K562 (cell line): ENCODE data around the gene GULP1. TPM values are rescaled to one million over a fixed set of nuclear protein-coding genes. Genes with fewer than 3 reads are reported as not detected.

Experiments
- ATAC-seq: fragments of 200-7000 bp; cut with Tn5 transposase; 3 replicates; pipeline ENCODE4 v1.9.1; 2020; ENCODE audit warnings: moderate library complexity
- BruUV-seq: library from RNA; stranded (reverse); fragments of 400-500 nt; replicated peaks from 2 replicates; lab custom pipeline; 2021; lab: Mats Ljungman, UMichigan
- CTCF ChIA-PET: fragments of 300-600 bp; formaldehyde crosslinking; extraction: SDS; loops from one replicate; lab custom pipeline; 2021; ENCODE audit warnings: low intra/inter-chr PET ratio; lab: Yijun Ruan, JAX
- POLR2A ChIA-PET: fragments of 300-600, 350-650 bp; sonication (Branson Sonifier 250); formaldehyde crosslinking; extraction: SDS; loops from one replicate; lab custom pipeline; 2021; ENCODE audit warnings: antibody characterized with exemption, inconsistent platforms; lab: Yijun Ruan, JAX
- DNase-seq, 4 experiments: peaks; one replicate each; pipeline versions ENCODE4 v3.0.0 to v3.0.0-alpha.2; 2011 to 2018; ENCODE audit warnings: low spot score in 3 of 4, mixed read lengths in 3 of 4; ENCODE audit errors: extremely low read depth in 1 of 4
- FAIRE-seq: peaks from 2 replicates; lab custom pipeline; 2011; peaks lifted over from hg19 to GRCh38; lab: Jason Lieb, UNC
- H2AFZ ChIP-seq: 2 replicates; pipeline ENCODE4 v1.6.0; 2011; ENCODE audit warnings: low read depth, low read length, control low read depth, inconsistent platforms
- H3K27ac ChIP-seq: fragments of 200-600 bp; 3 replicates; pipeline ENCODE4 v1.8.0; 2011; ENCODE audit warnings: low read depth, mild to moderate bottlenecking, control low read depth, inconsistent platforms, low read length, moderate library complexity, mixed read lengths; ENCODE audit errors: extremely low read depth
- H3K27me3 ChIP-seq, 2 experiments: fragments of 300-600 bp in 1 of 2; 2 replicates in 1 of 2; 3 replicates in 1 of 2; pipeline versions ENCODE4 v1.6.0 to v1.8.0; 2011; ENCODE audit warnings: inconsistent platforms in 2 of 2, low read length in 2 of 2, mild to moderate bottlenecking in 1 of 2, mixed read lengths in 1 of 2, moderate library complexity in 1 of 2; ENCODE audit not compliant: control insufficient read depth in 2 of 2, insufficient read depth in 2 of 2
- H3K36me3 ChIP-seq: fragments of 300-600 bp; 3 replicates; pipeline ENCODE4 v1.8.0; 2011; ENCODE audit warnings: mild to moderate bottlenecking, low read length, inconsistent platforms; ENCODE audit not compliant: control insufficient read depth, insufficient read depth
- H3K4me1 ChIP-seq, 2 experiments: fragments of 200-600 bp in 1 of 2; replicated peaks in 1 of 2; 2 replicates in 1 of 2; 3 replicates in 1 of 2; pipeline versions ENCODE4 v1.5.1 to v1.8.0; 2011; ENCODE audit warnings: inconsistent platforms in 2 of 2, low read length in 2 of 2, mild to moderate bottlenecking in 1 of 2, mixed read lengths in 1 of 2, moderate library complexity in 1 of 2; ENCODE audit not compliant: control insufficient read depth in 2 of 2, insufficient read depth in 2 of 2
- H3K4me2 ChIP-seq: 2 replicates; pipeline ENCODE4 v1.6.1; 2011; ENCODE audit warnings: low read length, control low read depth, inconsistent platforms, mixed read lengths; ENCODE audit not compliant: insufficient read depth
- H3K4me3 ChIP-seq: fragments of 200-600 bp; sonication (generic), shearing (Covaris generic); 2 replicates; pipeline ENCODE4 v1.5.1; 2016; ENCODE audit warnings: control low read depth, inconsistent platforms
- H3K79me2 ChIP-seq: fragments of 200-600 bp; 3 replicates; pipeline ENCODE4 v1.8.0; 2011; ENCODE audit warnings: low read length, inconsistent platforms; ENCODE audit not compliant: control insufficient read depth, insufficient read depth
- H3K9ac ChIP-seq, 2 experiments: 2 replicates each; pipeline versions ENCODE4 v1.6.0 to v1.6.1; 2011; ENCODE audit warnings: low read depth in 2 of 2, low read length in 2 of 2, control low read depth in 1 of 2, inconsistent platforms in 1 of 2, mild to moderate bottlenecking in 1 of 2, mixed read lengths in 1 of 2; ENCODE audit not compliant: insufficient read depth in 1 of 2
- H3K9me1 ChIP-seq: one replicate; pipeline ENCODE4 v1.6.0; 2011; ENCODE audit warnings: inconsistent platforms, mild to moderate bottlenecking, low read length, moderate library complexity; ENCODE audit not compliant: control insufficient read depth, insufficient read depth
- H3K9me3 ChIP-seq: replicated peaks from 2 replicates; pipeline ENCODE4 v1.5.1; 2011; ENCODE audit warnings: low read depth, low read length, inconsistent platforms; ENCODE audit not compliant: control insufficient read depth, insufficient read depth
- H4K20me1 ChIP-seq: replicated peaks from 2 replicates; pipeline ENCODE4 v1.6.1; 2011; ENCODE audit warnings: low read length, inconsistent platforms, mixed read lengths; ENCODE audit not compliant: control insufficient read depth, insufficient read depth
- CAMTA2 ChIP-seq: fragments of 250-450 bp; sonication (Bioruptor Pico); conservative IDR thresholded peaks from 2 replicates; pipeline ENCODE4 v1.5.1; 2022
- CREBBP ChIP-seq: IDR thresholded peaks from one replicate; pipeline ENCODE4 v1.6.1; 2012; ENCODE audit warnings: low read depth, mild to moderate bottlenecking, control low read depth, inconsistent platforms, low read length
- FOXP1 ChIP-seq: sonication (generic); formaldehyde crosslinking; IDR thresholded peaks from 2 replicates; pipeline ENCODE4 v1.8.0; 2022; ENCODE audit warnings: mild to moderate bottlenecking, missing genetic modification reagents
- MEF2A ChIP-seq: IDR thresholded peaks from 2 replicates; pipeline ENCODE4 v1.6.1; 2011; ENCODE audit warnings: low read depth, mild to moderate bottlenecking, low read length, moderate library complexity; ENCODE audit not compliant: control insufficient read depth
- MEF2D ChIP-seq: conservative IDR thresholded peaks from 2 replicates; pipeline ENCODE4 v1.6.1; 2016; ENCODE audit warnings: low read depth, missing genetic modification characterization, missing compliant biosample characterization
- OTX1 ChIP-seq: fragments of 450-650 bp; formaldehyde crosslinking; IDR thresholded peaks from 2 replicates; pipeline ENCODE4 v1.4.0; 2022; ENCODE audit warnings: mild to moderate bottlenecking
- POLR2AphosphoS5 ChIP-seq: IDR thresholded peaks from 2 replicates; pipeline ENCODE4 v1.6.1; 2011; ENCODE audit warnings: mild to moderate bottlenecking, low read depth, low read length, moderate library complexity; ENCODE audit not compliant: control insufficient read depth, insufficient read depth
- PPARD ChIP-seq: fragments of 250-450 bp; sonication (Bioruptor Pico); IDR thresholded peaks from 2 replicates; pipeline ENCODE4 v1.8.0; 2022; ENCODE audit warnings: inconsistent platforms, mild to moderate bottlenecking, moderate library complexity
- SNRNP70 ChIP-seq: fragments of 200-400 bp; formaldehyde crosslinking; optimal IDR thresholded peaks from 2 replicates; pipeline ENCODE3; 2017; ENCODE audit warnings: low read depth, low read length
- ZNF143 ChIP-seq: sonication (generic); formaldehyde crosslinking; IDR thresholded peaks from 2 replicates; pipeline ENCODE4 v1.9.0; 2022; ENCODE audit warnings: mild to moderate bottlenecking, missing genetic modification reagents
- ZNF175 ChIP-seq: fragments of 200-800 bp; sonication (Bioruptor generic); IDR thresholded peaks from 2 replicates; pipeline ENCODE4 v1.6.1; 2016; ENCODE audit warnings: low read depth, mild to moderate bottlenecking, missing genetic modification characterization, missing compliant biosample characterization
- ZNF224 ChIP-seq: sonication (generic); formaldehyde crosslinking; IDR thresholded peaks from 2 replicates; pipeline ENCODE4 v1.8.0; 2022; ENCODE audit warnings: mild to moderate bottlenecking, missing genetic modification reagents
- in situ Hi-C: fragments of 300-500 bp; cut with MboI; formaldehyde crosslinking; loops from 4 replicates; pipeline ENCODE4 v1.15.0; 2018; ENCODE audit warnings: inconsistent platforms, mixed read lengths
- intact Hi-C: fragments of 100-400 bp; cut with micrococcal nuclease; formaldehyde crosslinking; loops from 2 replicates; pipeline ENCODE4 v1.14.2; 2022
- polyA plus RNA-seq, 8 experiments: library from polyadenylated mRNA; depleted of rRNA in 4 of 8; stranded (reverse) in 5 of 8; unstranded in 3 of 8; fragments of >200 nt; fragmentation: Nextera tagmentation in 2 of 8; fragmentation: Illumina TruSeq in 1 of 8; extraction: Ambion mirVana in 2 of 8; extraction: Trizol in 1 of 8; gene quantifications; 2 replicates each; pipeline versions ENCODE4 v1.2.1 to v1.2.3, GENCODE V29; 2011 to 2014; ENCODE audit warnings: inconsistent platforms in 1 of 8, missing spikeins in 1 of 8
- total RNA-seq, 7 experiments: library from RNA; depleted of rRNA in 6 of 7; stranded (reverse); fragments of >200 nt in 6 of 7; fragmentation: Illumina TruSeq in 2 of 7; extraction: Trizol in 2 of 7; gene quantifications; 2 replicates each; pipeline versions ENCODE4 v1.2.1 to v1.2.3, GENCODE V29; 2011 to 2021; ENCODE audit warnings: low replicate concordance in 1 of 7
- TF ChIP-seq, protein P1 (sequence below), 2 experiments: fragments of 200-800 bp in 1 of 2; sonication (Bioruptor generic) in 1 of 2; sonication (generic) in 1 of 2; formaldehyde crosslinking in 1 of 2; IDR thresholded peaks in 1 of 2; conservative IDR thresholded peaks in 1 of 2; 2 replicates each; pipeline versions ENCODE4 v1.5.0 to v1.6.1; 2016 to 2020; ENCODE audit warnings: missing compliant biosample characterization in 1 of 2, missing genetic modification characterization in 1 of 2, missing genetic modification reagents in 1 of 2
- TF ChIP-seq, protein P2 (sequence below): fragments of 450-650 bp; IDR thresholded peaks from 2 replicates; pipeline ENCODE4 v1.7.1; 2018; ENCODE audit warnings: mild to moderate bottlenecking, low read depth; ENCODE audit not compliant: partially characterized antibody
- TF ChIP-seq, protein P3 (sequence below): sonication (generic); formaldehyde crosslinking; IDR thresholded peaks from 2 replicates; pipeline ENCODE4 v1.8.1; 2023; ENCODE audit warnings: mild to moderate bottlenecking, missing genetic modification reagents

GULP1 gene
- total and polyA plus RNA-seq, 9 of the 15 experiments (the other 6 are each of a cell fraction or from before 2014, with no cell fraction given) = 8.5 to 25.3 (median 19.5) TPM

DNA sequence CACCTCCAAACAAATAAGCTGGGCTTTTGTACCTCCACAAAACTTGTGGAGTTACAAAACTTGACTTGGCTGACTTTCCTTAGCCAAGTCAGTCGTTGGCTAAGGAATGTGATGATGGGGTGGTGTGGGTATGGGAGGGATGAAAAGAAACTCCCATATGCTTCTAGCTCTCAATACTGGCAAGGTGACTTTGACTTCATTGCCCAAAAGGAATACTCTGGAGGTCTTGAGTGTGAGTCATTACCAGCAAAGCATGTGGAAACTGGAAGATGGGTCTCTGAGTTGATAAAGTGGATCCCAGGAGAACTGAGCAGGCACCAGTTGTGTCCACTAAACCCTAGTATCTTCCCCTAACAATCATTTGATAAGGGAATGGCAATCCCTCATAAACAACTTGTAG, 226.7 kb downstream of the GULP1 start (continued):
- TF ChIP-seq, protein P1, sequence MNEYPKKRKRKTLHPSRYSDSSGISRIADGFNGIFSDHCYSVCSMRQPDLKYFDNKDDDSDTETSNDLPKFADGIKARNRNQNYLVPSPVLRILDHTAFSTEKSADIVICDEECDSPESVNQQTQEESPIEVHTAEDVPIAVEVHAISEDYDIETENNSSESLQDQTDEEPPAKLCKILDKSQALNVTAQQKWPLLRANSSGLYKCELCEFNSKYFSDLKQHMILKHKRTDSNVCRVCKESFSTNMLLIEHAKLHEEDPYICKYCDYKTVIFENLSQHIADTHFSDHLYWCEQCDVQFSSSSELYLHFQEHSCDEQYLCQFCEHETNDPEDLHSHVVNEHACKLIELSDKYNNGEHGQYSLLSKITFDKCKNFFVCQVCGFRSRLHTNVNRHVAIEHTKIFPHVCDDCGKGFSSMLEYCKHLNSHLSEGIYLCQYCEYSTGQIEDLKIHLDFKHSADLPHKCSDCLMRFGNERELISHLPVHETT (CRISPR knock-in tag; conservative IDR thresholded peaks at IDR 0.05 in 1 of 2, IDR thresholded peaks at IDR 0.05 in 1 of 2) = no peak
- TF ChIP-seq CREBBP = no peak
- no peak for TF ChIP-seq ZNF175 (CRISPR knock-in tag)
- TF ChIP-seq SNRNP70 = no peak

DNA sequence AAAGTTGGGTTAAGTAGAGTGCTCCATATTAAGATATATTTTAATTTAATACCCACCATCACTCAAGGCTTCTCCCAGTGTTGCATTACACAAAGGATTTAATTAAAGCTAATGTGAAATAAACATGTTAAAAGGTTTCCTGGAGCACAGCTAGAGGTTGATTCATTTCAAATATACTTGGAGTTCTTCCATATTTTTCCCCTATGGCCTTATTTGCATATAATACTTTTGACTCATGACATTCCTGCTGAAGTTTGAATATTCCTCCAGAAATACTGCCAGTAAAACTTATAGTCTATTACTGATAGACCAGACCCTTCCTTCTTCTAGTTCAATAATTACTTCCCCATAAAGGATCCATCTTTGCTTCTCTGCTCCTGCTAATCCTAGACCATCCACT, 227.5 kb downstream of the GULP1 start:
- Histone ChIP-seq H3K4me3 (no peak overlapping the region), H3K9me3 (no peaks in the 10 kb centered on the region; the same call in 1 of the 2 replicates), H3K4me2 (no peak overlapping the region), H4K20me1 (no peaks in the 10 kb centered on the region), H3K27me3 (no peaks in the 10 kb centered on the region), H3K9ac (no peak overlapping the region), H2AFZ (no peak overlapping the region), H3K27ac (no peak overlapping the region), H3K9me1 (no peaks in the 10 kb centered on the region), H3K79me2 (no peaks in the 10 kb centered on the region), H3K36me3 (no peaks in the 10 kb centered on the region), H3K4me1 (no peaks in the 10 kb centered on the region)
- intact Hi-C loops = loop anchor here (10.0 kb wide), 2 partner anchors 674 to 934 kb away; no protein-coding TSS in a partner anchor
- CTCF ChIA-PET = no interaction called here
- no peak for DNase-seq
- no peak for ATAC-seq
- POLR2A ChIA-PET = no interaction called here
- no TSS peak for BruUV-seq
- in situ Hi-C loops = loop anchor here (25.0 kb wide), 1 partner anchor 932 kb away; no protein-coding TSS in a partner anchor
- no peak for FAIRE-seq
- TF ChIP-seq, protein P2, sequence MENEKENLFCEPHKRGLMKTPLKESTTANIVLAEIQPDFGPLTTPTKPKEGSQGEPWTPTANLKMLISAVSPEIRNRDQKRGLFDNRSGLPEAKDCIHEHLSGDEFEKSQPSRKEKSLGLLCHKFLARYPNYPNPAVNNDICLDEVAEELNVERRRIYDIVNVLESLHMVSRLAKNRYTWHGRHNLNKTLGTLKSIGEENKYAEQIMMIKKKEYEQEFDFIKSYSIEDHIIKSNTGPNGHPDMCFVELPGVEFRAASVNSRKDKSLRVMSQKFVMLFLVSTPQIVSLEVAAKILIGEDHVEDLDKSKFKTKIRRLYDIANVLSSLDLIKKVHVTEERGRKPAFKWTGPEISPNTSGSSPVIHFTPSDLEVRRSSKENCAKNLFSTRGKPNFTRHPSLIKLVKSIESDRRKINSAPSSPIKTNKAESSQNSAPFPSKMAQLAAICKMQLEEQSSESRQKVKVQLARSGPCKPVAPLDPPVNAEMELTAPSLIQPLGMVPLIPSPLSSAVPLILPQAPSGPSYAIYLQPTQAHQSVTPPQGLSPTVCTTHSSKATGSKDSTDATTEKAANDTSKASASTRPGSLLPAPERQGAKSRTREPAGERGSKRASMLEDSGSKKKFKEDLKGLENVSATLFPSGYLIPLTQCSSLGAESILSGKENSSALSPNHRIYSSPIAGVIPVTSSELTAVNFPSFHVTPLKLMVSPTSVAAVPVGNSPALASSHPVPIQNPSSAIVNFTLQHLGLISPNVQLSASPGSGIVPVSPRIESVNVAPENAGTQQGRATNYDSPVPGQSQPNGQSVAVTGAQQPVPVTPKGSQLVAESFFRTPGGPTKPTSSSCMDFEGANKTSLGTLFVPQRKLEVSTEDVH = no peak
- no peak for TF ChIP-seq PPARD (CRISPR knock-in tag)
- TF ChIP-seq CAMTA2 (CRISPR knock-in tag) = no peak
- TF ChIP-seq ZNF224 = no peak
- TF ChIP-seq, protein P3, sequence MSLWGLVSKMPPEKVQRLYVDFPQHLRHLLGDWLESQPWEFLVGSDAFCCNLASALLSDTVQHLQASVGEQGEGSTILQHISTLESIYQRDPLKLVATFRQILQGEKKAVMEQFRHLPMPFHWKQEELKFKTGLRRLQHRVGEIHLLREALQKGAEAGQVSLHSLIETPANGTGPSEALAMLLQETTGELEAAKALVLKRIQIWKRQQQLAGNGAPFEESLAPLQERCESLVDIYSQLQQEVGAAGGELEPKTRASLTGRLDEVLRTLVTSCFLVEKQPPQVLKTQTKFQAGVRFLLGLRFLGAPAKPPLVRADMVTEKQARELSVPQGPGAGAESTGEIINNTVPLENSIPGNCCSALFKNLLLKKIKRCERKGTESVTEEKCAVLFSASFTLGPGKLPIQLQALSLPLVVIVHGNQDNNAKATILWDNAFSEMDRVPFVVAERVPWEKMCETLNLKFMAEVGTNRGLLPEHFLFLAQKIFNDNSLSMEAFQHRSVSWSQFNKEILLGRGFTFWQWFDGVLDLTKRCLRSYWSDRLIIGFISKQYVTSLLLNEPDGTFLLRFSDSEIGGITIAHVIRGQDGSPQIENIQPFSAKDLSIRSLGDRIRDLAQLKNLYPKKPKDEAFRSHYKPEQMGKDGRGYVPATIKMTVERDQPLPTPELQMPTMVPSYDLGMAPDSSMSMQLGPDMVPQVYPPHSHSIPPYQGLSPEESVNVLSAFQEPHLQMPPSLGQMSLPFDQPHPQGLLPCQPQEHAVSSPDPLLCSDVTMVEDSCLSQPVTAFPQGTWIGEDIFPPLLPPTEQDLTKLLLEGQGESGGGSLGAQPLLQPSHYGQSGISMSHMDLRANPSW = no peak
- TF ChIP-seq OTX1 (CRISPR knock-in tag) = no peak
- no peak for TF ChIP-seq ZNF143 (CRISPR knock-in tag)
- TF ChIP-seq POLR2AphosphoS5 = no peak
- no peak for TF ChIP-seq MEF2D (tag)
- no peak for TF ChIP-seq FOXP1 (CRISPR knock-in tag)
- no peak for TF ChIP-seq MEF2A
